B cell (primary cell): ENCODE results near the gene ATF4. TPM values are rescaled to one million over a fixed set of nuclear protein-coding genes. Genes with fewer than 3 reads are reported as not detected.

ENCODE experiments used
- ATAC-seq: fragments of 200-7000 bp; cut with Tn5 transposase; one replicate; pipeline ENCODE4 v1.10.0; 2021; ENCODE audit warnings: low read depth, mild to moderate bottlenecking, moderate number of reproducible peaks, moderate library complexity
- CTCF ChIA-PET: fragments of 350-600 bp; sonication (Branson Sonifier 250); formaldehyde crosslinking; loops from one replicate; lab custom pipeline; 2021; ENCODE audit warnings: antibody characterized with exemption, inconsistent platforms; lab: Charles Lee
- POLR2A ChIA-PET: fragments of 350-600 bp; sonication (Branson Sonifier 250); formaldehyde crosslinking; loops from one replicate; lab custom pipeline; 2021; ENCODE audit warnings: antibody characterized with exemption; lab: Charles Lee
- DNase-seq: peaks from one replicate; pipeline ENCODE4 v3.0.0; 2013
- H2AFZ ChIP-seq: 2 replicates; pipeline ENCODE4 v1.6.1; 2012; ENCODE audit warnings: mild to moderate bottlenecking, low read depth, low read length; ENCODE audit not compliant: insufficient read depth, poor library complexity, severe bottlenecking
- H3K27ac ChIP-seq, 2 donors: 1 replicate in 1 of 2; 2 replicates in 1 of 2; pipeline ENCODE4 v1.5.1; 2012 to 2013; ENCODE audit warnings: low read length in 2 of 2, mild to moderate bottlenecking in 2 of 2, moderate library complexity in 1 of 2
- H3K27me3 ChIP-seq, 4 experiments: fragments of 200-600 bp in 1 of 4; sonication (generic) in 1 of 4; replicated peaks in 1 of 4; 1 replicate in 2 of 4; 2 replicates in 2 of 4; pipeline versions ENCODE4 v1.6.1 to v1.7.0; 2013 to 2016; ENCODE audit warnings: low read length in 3 of 4, mild to moderate bottlenecking in 2 of 4, mixed read lengths in 1 of 4, moderate library complexity in 1 of 4; ENCODE audit not compliant: insufficient read depth in 4 of 4, control insufficient read depth in 3 of 4; ENCODE audit errors: control extremely low read depth in 1 of 4
- H3K36me3 ChIP-seq, 2 experiments: replicated peaks in 1 of 2; 1 replicate in 1 of 2; 2 replicates in 1 of 2; pipeline versions ENCODE4 v1.6.1 to v1.7.1; 2013; ENCODE audit warnings: low read length in 1 of 2; ENCODE audit not compliant: insufficient read depth in 2 of 2, control insufficient read depth in 1 of 2; ENCODE audit errors: control extremely low read depth in 1 of 2, extremely low read depth in 1 of 2
- H3K4me1 ChIP-seq, 2 donors: fragments of 200-600 bp in 1 of 2; sonication (generic) in 1 of 2; 1 replicate in 1 of 2; 2 replicates in 1 of 2; pipeline versions ENCODE4 v1.5.1 to v1.6.1; 2013 to 2017; ENCODE audit warnings: low read length in 2 of 2; ENCODE audit not compliant: control insufficient read depth in 2 of 2, insufficient read depth in 2 of 2
- H3K4me2 ChIP-seq: replicated peaks from 2 replicates; pipeline ENCODE3; 2012; ENCODE audit warnings: mild to moderate bottlenecking, low read depth, low read length; ENCODE audit not compliant: poor library complexity, severe bottlenecking
- H3K4me3 ChIP-seq, 5 experiments: fragments of 200-600 bp in 1 of 5; sonication (generic) in 1 of 5; 1 replicate in 3 of 5; 2 replicates in 2 of 5; pipeline versions ENCODE4 v1.5.1 to v1.7.0; 2011 to 2016; ENCODE audit warnings: low read length in 4 of 5, mild to moderate bottlenecking in 4 of 5, low read depth in 2 of 5, control low read depth in 1 of 5, moderate library complexity in 1 of 5; ENCODE audit not compliant: insufficient read depth in 1 of 5; ENCODE audit errors: control extremely low read depth in 1 of 5, extremely low read depth in 1 of 5
- H3K79me2 ChIP-seq: fragments of 200-600 bp; sonication (generic); one replicate; pipeline ENCODE4 v1.6.0; 2016; ENCODE audit warnings: low read length; ENCODE audit not compliant: control insufficient read depth, insufficient read depth
- H3K9ac ChIP-seq: fragments of 200-600 bp; sonication (generic); 2 replicates; pipeline ENCODE4 v1.6.1; 2017; ENCODE audit warnings: mild to moderate bottlenecking, low read length, moderate library complexity
- H3K9me3 ChIP-seq, 3 donors: one replicate each; pipeline versions ENCODE4 v1.6.1 to v1.7.1; 2013; ENCODE audit warnings: low read length in 2 of 3; ENCODE audit not compliant: control insufficient read depth in 2 of 3, insufficient read depth in 1 of 3; ENCODE audit errors: control extremely low read depth in 1 of 3
- H4K20me1 ChIP-seq: 2 replicates; pipeline ENCODE4 v1.6.0; 2012; ENCODE audit warnings: mild to moderate bottlenecking, low read length; ENCODE audit not compliant: insufficient read depth, control insufficient read depth, poor library complexity, severe bottlenecking
- H3K27ac Mint-ChIP-seq: one replicate; pipeline ENCODE4 v1.8.0; 2021; ENCODE audit warnings: mixed read lengths
- H3K27me3 Mint-ChIP-seq: one replicate; pipeline ENCODE4 v1.8.0; 2021; ENCODE audit warnings: mixed read lengths
- H3K4me1 Mint-ChIP-seq: one replicate; pipeline ENCODE4 v1.8.0; 2021; ENCODE audit warnings: mixed read lengths
- H3K4me3 Mint-ChIP-seq: one replicate; pipeline ENCODE4 v1.8.0; 2021; ENCODE audit warnings: mixed read lengths
- H3K9me3 Mint-ChIP-seq: one replicate; pipeline ENCODE4 v1.8.0; 2022; ENCODE audit warnings: mixed read lengths; ENCODE audit not compliant: insufficient read depth
- CTCF ChIP-seq: fragments of 200-600 bp; IDR thresholded peaks from one replicate; pipeline ENCODE4 v1.8.0; 2022; ENCODE audit warnings: antibody characterized with exemption, mild to moderate bottlenecking
- EZH2 ChIP-seq: IDR thresholded peaks from 2 replicates; pipeline ENCODE4 v1.6.1; 2012; ENCODE audit warnings: borderline replicate concordance, low read depth, mild to moderate bottlenecking, moderate library complexity, low read length; ENCODE audit not compliant: insufficient read depth, poor library complexity, severe bottlenecking
- WGBS: methylation state at CpG from one replicate; pipeline ENCODE4 v1.1.5; 2013; ENCODE audit warnings: missing lambda C conversion rate; ENCODE audit not compliant: insufficient coverage; 5-methylcytosine and 5-hydroxymethylcytosine counted together
- intact Hi-C: fragments of 100-400 bp; cut with micrococcal nuclease; formaldehyde crosslinking; loops from one replicate; pipeline ENCODE4 v1.10.0; 2022
- polyA plus RNA-seq: library from polyadenylated mRNA; depleted of rRNA; stranded (reverse); fragments of >200 nt; gene quantifications from 2 replicates; pipeline ENCODE4 v1.2.3, GENCODE V29; 2012
- total RNA-seq, 2 donors: library from RNA; stranded (reverse); fragments of 120-200 nt in 1 of 2; gene quantifications; 1 replicate in 1 of 2; 2 replicates in 1 of 2; pipeline versions ENCODE4 v1.2.3 to v1.2.4, GENCODE V29; 2013 to 2022

Gene ATF4
- total and polyA plus RNA-seq, 2 donors (not counting 1 experiment from before 2014, with no cell fraction given), result 244 to 678 TPM

GRCh38 chr22:39553429-39553828 lies 33.1 kb downstream of the ATF4 start:
- ChIA-PET POLR2A (no interaction called here), CTCF (interaction anchor here (1.0 to 7.6 kb wide), 2 partner anchors 22 to 471 kb away, joined by 3 to 68 read pairs; no protein-coding TSS in a partner anchor)
- Histone ChIP-seq H3K79me2 (no peaks in the 10 kb centered on the region), H3K9me3 (peaks cover 0 to 3% (median 0%) of the 10 kb centered on the region in 3 donors), H3K4me1 (peaks cover 6 to 14% of the 10 kb centered on the region in 2 donors), H2AFZ (no peak overlapping the region), H3K9ac (no peak overlapping the region), H3K27ac (no peak overlapping the region), H3K27me3 (peaks cover 0 to 57% (median 19%) of the 10 kb centered on the region in 4 experiments), H3K4me3 (no peak overlapping the region), H4K20me1 (no peaks in the 10 kb centered on the region), H3K4me2 (no peak overlapping the region), H3K36me3 (no peaks in the 10 kb centered on the region)
- ATAC-seq (no peak), DNase-seq (no peak)
- TF ChIP-seq CTCF, result no peak
- no peak for TF ChIP-seq EZH2
- peaks cover 53% of the 10 kb centered on the region for H3K27me3 Mint-ChIP-seq
- H3K27ac Mint-ChIP-seq, result no peak overlapping the region
- WGBS, result no CpG with 5 or more reads among the region's 3 CpGs
- H3K4me3 Mint-ChIP-seq, result no peak overlapping the region
- intact Hi-C loops, result no loop called here
- H3K4me1 Mint-ChIP-seq, result peaks cover 8% of the 10 kb centered on the region
- H3K9me3 Mint-ChIP-seq, result no peaks in the 10 kb centered on the region

- peaks cover 54% of the 10 kb centered on the region for H3K27me3 Mint-ChIP-seq
- no peak overlapping the region for H2AFZ ChIP-seq
- CTCF ChIA-PET, result interaction anchor here (1.0 to 7.6 kb wide), 4 partner anchors 11 to 470 kb away, joined by 3 to 68 read pairs (median 3); no protein-coding TSS in a partner anchor
Observed at GRCh38 chr22:39554151-39554550, 33.8 kb downstream of the ATF4 start.

More at GRCh38 chr22:39554151-39554550, 33.8 kb downstream of the ATF4 start:
- Histone ChIP-seq H3K79me2 (no peaks in the 10 kb centered on the region), H3K4me1 (peaks cover 8 to 16% of the 10 kb centered on the region in 2 donors), H3K4me2 (no peak overlapping the region), H3K4me3 (no peak overlapping the region), H3K27ac (no peak overlapping the region), H3K9me3 (peaks cover 0 to 3% (median 0%) of the 10 kb centered on the region in 3 donors), H4K20me1 (no peaks in the 10 kb centered on the region), H3K27me3 (peaks cover 0 to 63% (median 22%) of the 10 kb centered on the region in 4 experiments), H3K9ac (no peak overlapping the region), H3K36me3 (no peaks in the 10 kb centered on the region)
- peaks cover 10% of the 10 kb centered on the region for H3K4me1 Mint-ChIP-seq
- POLR2A ChIA-PET, result no interaction called here
- TF ChIP-seq CTCF (no peak), EZH2 (no peak)
- H3K4me3 Mint-ChIP-seq, result no peak overlapping the region
- H3K9me3 Mint-ChIP-seq, result no peaks in the 10 kb centered on the region
- intact Hi-C loops, result no loop called here
- DNase-seq (no peak), ATAC-seq (no peak)
- H3K27ac Mint-ChIP-seq, result no peak overlapping the region
- 20% methylated on average over 1 of the region's 3 CpGs for WGBS
